Measurements from ENCODE around the gene GRID1. TPM values are rescaled to one million over a fixed set of nuclear protein-coding genes. Genes with fewer than 3 reads are reported as not detected.

Gene GRID1
- total RNA-seq, 2 donors from 2014 or later: 0.37 to 0.67 TPM

DNA sequence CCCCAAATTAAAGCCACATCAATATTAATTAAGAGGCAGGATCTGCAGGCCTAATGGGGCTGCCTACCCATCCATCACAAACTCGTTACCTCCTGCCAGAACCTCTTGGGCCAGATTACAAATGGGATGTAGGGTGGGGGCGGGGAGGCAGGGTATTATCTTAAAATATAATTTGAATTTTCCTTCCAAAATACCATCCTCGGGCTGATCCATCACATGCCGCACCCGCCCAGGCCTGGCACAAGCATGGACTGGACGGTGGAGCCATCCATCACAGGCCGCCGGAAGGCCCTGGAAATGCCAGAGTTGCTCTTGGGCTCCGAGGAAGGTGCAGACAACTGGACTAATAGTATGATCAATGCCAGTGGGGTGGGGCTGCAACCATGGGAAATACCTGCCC, 212.8 kb downstream of the GRID1 start:
- no peaks in the 10 kb centered on the region for H3K27me3 ChIP-seq
- TF ChIP-seq, protein P1, sequence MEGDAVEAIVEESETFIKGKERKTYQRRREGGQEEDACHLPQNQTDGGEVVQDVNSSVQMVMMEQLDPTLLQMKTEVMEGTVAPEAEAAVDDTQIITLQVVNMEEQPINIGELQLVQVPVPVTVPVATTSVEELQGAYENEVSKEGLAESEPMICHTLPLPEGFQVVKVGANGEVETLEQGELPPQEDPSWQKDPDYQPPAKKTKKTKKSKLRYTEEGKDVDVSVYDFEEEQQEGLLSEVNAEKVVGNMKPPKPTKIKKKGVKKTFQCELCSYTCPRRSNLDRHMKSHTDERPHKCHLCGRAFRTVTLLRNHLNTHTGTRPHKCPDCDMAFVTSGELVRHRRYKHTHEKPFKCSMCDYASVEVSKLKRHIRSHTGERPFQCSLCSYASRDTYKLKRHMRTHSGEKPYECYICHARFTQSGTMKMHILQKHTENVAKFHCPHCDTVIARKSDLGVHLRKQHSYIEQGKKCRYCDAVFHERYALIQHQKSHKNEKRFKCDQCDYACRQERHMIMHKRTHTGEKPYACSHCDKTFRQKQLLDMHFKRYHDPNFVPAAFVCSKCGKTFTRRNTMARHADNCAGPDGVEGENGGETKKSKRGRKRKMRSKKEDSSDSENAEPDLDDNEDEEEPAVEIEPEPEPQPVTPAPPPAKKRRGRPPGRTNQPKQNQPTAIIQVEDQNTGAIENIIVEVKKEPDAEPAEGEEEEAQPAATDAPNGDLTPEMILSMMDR (IDR thresholded peaks at IDR 0.05): no peak
- H3K4me1 ChIP-seq: no peaks in the 10 kb centered on the region
- no peak overlapping the region for H3K27ac ChIP-seq
- DNase-seq (ENCODE audit: low spot score): no peak
- H3K4me3 ChIP-seq: no peak overlapping the region
- no peaks in the 10 kb centered on the region for H3K36me3 ChIP-seq
- H3K9me3 ChIP-seq: no peaks in the 10 kb centered on the region

DNA sequence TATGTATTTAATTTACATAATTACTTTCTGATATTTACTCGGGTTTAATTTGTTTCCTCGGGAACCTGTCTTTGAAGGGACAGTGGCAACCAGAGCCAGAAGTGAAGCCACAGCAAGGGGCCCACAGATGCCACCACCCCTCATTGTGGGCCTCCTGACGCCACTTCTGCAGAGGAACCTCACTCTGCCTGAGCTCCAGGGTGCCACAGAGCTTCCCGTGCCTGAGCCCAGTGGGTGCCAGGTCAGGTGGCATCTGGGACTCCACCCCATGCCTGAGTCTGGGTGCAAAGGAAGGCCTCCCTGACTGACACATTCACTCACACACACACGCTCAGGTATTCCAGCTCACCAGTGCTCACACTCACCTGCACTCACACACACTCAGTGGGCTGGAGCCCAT, 213.7 kb downstream of the GRID1 start:
- H3K4me3 ChIP-seq: no peak overlapping the region
- H3K36me3 ChIP-seq: no peaks in the 10 kb centered on the region
- no peaks in the 10 kb centered on the region for H3K4me1 ChIP-seq
- H3K27ac ChIP-seq: no peak overlapping the region
- no peak for DNase-seq (ENCODE audit: low spot score)
- H3K27me3 ChIP-seq: no peaks in the 10 kb centered on the region
- no peaks in the 10 kb centered on the region for H3K9me3 ChIP-seq
- TF ChIP-seq, protein P1 (IDR thresholded peaks at IDR 0.05): no peak

DNA sequence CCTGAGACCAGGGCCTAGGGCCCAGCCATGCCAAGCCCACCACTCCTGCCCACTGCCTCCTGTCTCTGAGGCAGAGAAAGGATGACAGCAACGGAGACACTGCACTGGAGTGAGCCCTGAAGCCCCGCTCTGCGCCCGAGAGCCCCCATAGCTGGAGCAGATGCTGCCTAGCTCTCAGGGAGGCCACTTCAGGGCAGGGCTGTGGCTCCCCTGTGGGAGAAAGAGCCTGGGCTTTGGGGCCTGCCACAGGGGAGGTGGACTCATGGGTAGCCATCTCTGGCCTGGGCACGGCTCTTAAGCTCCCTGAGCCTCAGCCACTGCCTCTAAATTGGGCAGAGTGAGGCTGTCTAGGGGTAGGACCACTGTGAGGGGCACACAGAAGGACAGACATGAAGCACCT, 214.2 kb downstream of the GRID1 start:
- TF ChIP-seq, protein P1 (IDR thresholded peaks at IDR 0.05): no peak
- Histone ChIP-seq H3K4me1 (no peaks in the 10 kb centered on the region), H3K4me3 (no peak overlapping the region), H3K9me3 (no peaks in the 10 kb centered on the region), H3K36me3 (no peaks in the 10 kb centered on the region), H3K27me3 (no peaks in the 10 kb centered on the region), H3K27ac (no peak overlapping the region)
- DNase-seq (ENCODE audit: low spot score): no peak

DNA sequence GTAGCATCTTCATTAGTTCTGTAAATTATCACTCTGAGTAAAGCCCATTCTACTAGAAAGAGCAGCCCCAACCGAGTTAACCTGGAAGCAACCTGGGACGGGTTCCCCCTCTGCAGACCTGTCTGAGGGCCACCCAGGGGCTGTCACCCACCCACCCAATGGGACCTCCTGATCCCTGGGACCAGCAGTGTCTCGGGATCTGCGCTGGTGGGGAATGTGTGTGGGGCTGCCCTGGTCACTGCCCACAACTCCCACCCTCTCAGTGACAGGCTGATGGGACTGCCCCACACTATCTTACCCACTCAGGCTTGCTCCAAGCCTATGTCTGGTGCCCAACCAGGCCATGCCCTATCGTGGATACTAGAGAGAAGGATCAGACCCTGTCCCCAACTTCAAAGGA, 215.0 kb downstream of the GRID1 start:
- H3K9me3 ChIP-seq: no peaks in the 10 kb centered on the region
- no peak overlapping the region for H3K4me3 ChIP-seq
- no peaks in the 10 kb centered on the region for H3K36me3 ChIP-seq
- no peak for DNase-seq (ENCODE audit: low spot score)
- TF ChIP-seq, protein P1 (IDR thresholded peaks at IDR 0.05): no peak
- no peaks in the 10 kb centered on the region for H3K27me3 ChIP-seq
- no peak overlapping the region for H3K27ac ChIP-seq
- H3K4me1 ChIP-seq: no peaks in the 10 kb centered on the region

DNA sequence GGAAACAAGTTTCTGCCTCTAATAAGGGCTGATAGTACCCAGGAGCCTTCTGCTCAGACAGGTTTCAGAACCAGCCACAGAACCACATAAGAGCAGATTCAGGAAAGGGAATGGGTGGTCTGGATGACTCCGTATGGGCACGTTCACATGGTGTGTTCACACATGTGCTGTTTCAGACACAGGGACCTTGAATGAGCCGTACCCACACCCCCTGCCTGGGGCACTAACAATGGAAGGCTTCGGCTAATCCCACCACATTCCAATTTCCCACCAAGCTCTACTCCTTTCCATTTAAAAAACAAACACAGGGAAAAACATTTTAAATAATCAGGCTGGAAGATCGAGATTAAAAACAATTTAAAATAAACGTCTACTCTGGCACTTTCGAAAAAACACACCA, 217.3 kb downstream of the GRID1 start:
- no peak overlapping the region for H3K27ac ChIP-seq
- TF ChIP-seq, protein P1 (IDR thresholded peaks at IDR 0.05): no peak

DNA sequence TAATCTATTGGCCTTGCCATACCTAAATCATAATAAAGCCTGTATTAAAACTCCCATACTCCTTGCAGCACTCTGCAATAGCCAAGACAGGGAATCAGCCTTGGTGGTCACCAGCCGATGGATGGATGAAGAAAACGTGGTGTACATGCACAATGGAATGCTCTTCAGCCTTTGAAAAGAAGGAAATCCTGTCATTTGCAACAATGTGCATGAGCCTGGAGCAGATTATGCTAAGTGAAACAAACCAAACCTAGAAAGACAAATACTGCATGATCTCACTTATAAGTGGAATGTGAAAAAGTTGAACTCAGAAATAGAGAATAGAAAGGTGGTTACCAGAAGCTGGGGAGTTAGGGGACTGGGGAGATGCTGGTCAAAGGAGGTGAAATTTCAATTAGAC, 218.5 kb downstream of the GRID1 start:
- TF ChIP-seq, protein P1 (IDR thresholded peaks at IDR 0.05): no peak
- Histone ChIP-seq H3K9me3 (no peaks in the 10 kb centered on the region), H3K27me3 (no peaks in the 10 kb centered on the region), H3K36me3 (no peaks in the 10 kb centered on the region), H3K4me3 (no peak overlapping the region), H3K27ac (no peak overlapping the region), H3K4me1 (no peaks in the 10 kb centered on the region)
- DNase-seq (ENCODE audit: low spot score): no peak

More for the DNA sequence above, 217.3 kb downstream of the GRID1 start:
- H3K27me3 ChIP-seq: no peaks in the 10 kb centered on the region
- H3K4me3 ChIP-seq: no peak overlapping the region
- DNase-seq (ENCODE audit: low spot score): no peak
- no peaks in the 10 kb centered on the region for H3K36me3 ChIP-seq
- H3K4me1 ChIP-seq: no peaks in the 10 kb centered on the region
- H3K9me3 ChIP-seq: no peaks in the 10 kb centered on the region
